ENCODE measurements around the gene ENTPD8. TPM values are rescaled to one million over a fixed set of nuclear protein-coding genes. Genes with fewer than 3 reads are reported as not detected.

ENTPD8 gene
- total RNA-seq, 1 experiment from 2014 or later: 0.97 TPM

DNA sequence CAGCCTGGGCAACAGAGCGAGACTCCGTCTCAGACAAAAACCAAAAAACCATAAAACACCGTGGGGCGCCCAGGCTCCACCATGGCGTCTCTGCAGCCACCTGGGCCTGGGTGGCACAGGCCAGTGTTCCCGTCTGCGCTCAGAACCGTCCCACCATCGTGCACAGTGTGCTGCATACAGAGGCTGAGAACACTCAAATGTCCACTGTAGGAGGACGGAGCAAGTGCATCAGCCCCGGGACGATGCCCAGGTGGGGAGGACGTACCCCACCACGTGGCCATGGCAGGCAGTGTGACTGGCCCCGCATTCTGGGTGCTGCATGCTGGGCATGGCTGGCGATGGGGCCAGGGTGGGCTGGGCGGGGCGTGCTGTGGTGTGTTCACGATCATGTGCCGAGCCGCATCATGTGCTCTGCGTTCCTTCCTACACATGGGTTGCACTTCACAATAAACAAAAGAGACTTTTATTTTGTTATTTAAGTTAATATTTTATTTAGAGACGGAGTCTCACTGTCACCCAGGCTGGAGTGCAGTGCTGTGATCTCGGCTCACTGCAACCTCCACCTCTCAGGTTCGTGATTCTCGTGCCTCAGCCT, 56.0 kb downstream of the ENTPD8 start:
- H3K4me1 Mint-ChIP-seq (ENCODE audit: low read depth, unreplicated experiment): no peaks in the 10 kb centered on the region
- BruUV-seq (replicated peaks): no TSS peak
- intact Hi-C loops (cut with micrococcal nuclease; ENCODE audit: unreplicated experiment): no loop called here
- H3K4me3 Mint-ChIP-seq (ENCODE audit: low read depth, unreplicated experiment): no peak overlapping the region
- CTCF ChIA-PET: no interaction called here
- TF ChIP-seq, protein P1, sequence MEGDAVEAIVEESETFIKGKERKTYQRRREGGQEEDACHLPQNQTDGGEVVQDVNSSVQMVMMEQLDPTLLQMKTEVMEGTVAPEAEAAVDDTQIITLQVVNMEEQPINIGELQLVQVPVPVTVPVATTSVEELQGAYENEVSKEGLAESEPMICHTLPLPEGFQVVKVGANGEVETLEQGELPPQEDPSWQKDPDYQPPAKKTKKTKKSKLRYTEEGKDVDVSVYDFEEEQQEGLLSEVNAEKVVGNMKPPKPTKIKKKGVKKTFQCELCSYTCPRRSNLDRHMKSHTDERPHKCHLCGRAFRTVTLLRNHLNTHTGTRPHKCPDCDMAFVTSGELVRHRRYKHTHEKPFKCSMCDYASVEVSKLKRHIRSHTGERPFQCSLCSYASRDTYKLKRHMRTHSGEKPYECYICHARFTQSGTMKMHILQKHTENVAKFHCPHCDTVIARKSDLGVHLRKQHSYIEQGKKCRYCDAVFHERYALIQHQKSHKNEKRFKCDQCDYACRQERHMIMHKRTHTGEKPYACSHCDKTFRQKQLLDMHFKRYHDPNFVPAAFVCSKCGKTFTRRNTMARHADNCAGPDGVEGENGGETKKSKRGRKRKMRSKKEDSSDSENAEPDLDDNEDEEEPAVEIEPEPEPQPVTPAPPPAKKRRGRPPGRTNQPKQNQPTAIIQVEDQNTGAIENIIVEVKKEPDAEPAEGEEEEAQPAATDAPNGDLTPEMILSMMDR (IDR thresholded peaks at IDR 0.05; ENCODE audit: unreplicated experiment): no peak
- DNase-seq: no peak
- no peak overlapping the region for H3K27ac Mint-ChIP-seq (ENCODE audit: unreplicated experiment)
- H3K27me3 Mint-ChIP-seq (ENCODE audit: unreplicated experiment): no peaks in the 10 kb centered on the region
- H3K36me3 Mint-ChIP-seq (ENCODE audit: insufficient read depth, unreplicated experiment): peaks cover 13% of the 10 kb centered on the region
- no peaks in the 10 kb centered on the region for H3K9me3 Mint-ChIP-seq (ENCODE audit: low read depth, unreplicated experiment)

Small RNAs within 50 kb of the gene (microRNA-seq; reads per million reads assigned to microRNA genes)
- 1.1 reads per million for gene MIR7114

Other genes starting within 250 kb of the ENTPD8 start
- 18.3 and 20.3 TPM in 2 replicates for gene TPRN, start 240.6 kb downstream of the ENTPD8 start, total RNA-seq (2022)
- 25.4 and 28.8 TPM in 2 replicates for gene TMEM203, start 235.7 kb downstream of the ENTPD8 start, total RNA-seq (2022)
- gene NDOR1, start 235.7 kb downstream of the ENTPD8 start, total RNA-seq (2022): 26.4 and 27.7 TPM in 2 replicates
- 10.1 and 14.2 TPM in 2 replicates for gene RNF208, start 219.1 kb downstream of the ENTPD8 start, total RNA-seq (2022)
- gene CYSRT1, start 216.2 kb downstream of the ENTPD8 start, total RNA-seq (2022): 3.0 and 3.6 TPM in 2 replicates
- 1.6 and 1.7 TPM in 2 replicates for gene RNF224, start 213.9 kb downstream of the ENTPD8 start, total RNA-seq (2022)
- 0.26 and 0.34 TPM in 2 replicates for gene SLC34A3, start 210.5 kb downstream of the ENTPD8 start, total RNA-seq (2022)
- gene TUBB4B, start 200.1 kb downstream of the ENTPD8 start, total RNA-seq (2022): 360 and 383 TPM in 2 replicates
- not detected in 2 replicates for gene STPG3, start 190.1 kb downstream of the ENTPD8 start, total RNA-seq (2022)
- 41.8 and 43.5 TPM in 2 replicates for gene NELFB, start 186.0 kb downstream of the ENTPD8 start, total RNA-seq (2022)
- 51.8 and 60.2 TPM in 2 replicates for gene TOR4A, start 163.6 kb downstream of the ENTPD8 start, total RNA-seq (2022)
- 32.6 and 32.9 TPM in 2 replicates for gene NRARP, start 139.1 kb downstream of the ENTPD8 start, total RNA-seq (2022)
- 13.2 and 15.3 TPM in 2 replicates for gene EXD3, start 18.2 kb downstream of the ENTPD8 start, total RNA-seq (2022)
- 12.0 and 12.3 TPM in 2 replicates for gene NOXA1, start 18.0 kb downstream of the ENTPD8 start, total RNA-seq (2022)
- gene NSMF, start 18.0 kb upstream of the ENTPD8 start, total RNA-seq (2022): 31.6 and 38.3 TPM in 2 replicates
- gene PNPLA7, start 109.0 kb upstream of the ENTPD8 start, total RNA-seq (2022): 1.8 and 3.6 TPM in 2 replicates
- gene MRPL41, start 110.5 kb upstream of the ENTPD8 start, total RNA-seq (2022): 27.6 and 31.1 TPM in 2 replicates
- 29.7 and 30.2 TPM in 2 replicates for gene DPH7, start 137.6 kb upstream of the ENTPD8 start, total RNA-seq (2022)
- gene ZMYND19, start 149.2 kb upstream of the ENTPD8 start, total RNA-seq (2022): 30.0 and 31.7 TPM in 2 replicates
- gene ARRDC1, start 164.3 kb upstream of the ENTPD8 start, total RNA-seq (2022): 86.4 and 93.7 TPM in 2 replicates
- gene EHMT1, start 177.6 kb upstream of the ENTPD8 start, total RNA-seq (2022): 56.0 and 61.7 TPM in 2 replicates